Pancreas (tissue), 10 donors: ENCODE results near the gene MAP3K7. TPM values are rescaled to one million over a fixed set of nuclear protein-coding genes. Genes with fewer than 3 reads are reported as not detected.
A peak's percentile ranks its signal among the peaks of the same experiment; 100 is the strongest.

Source experiments
- ATAC-seq, 4 donors: fragments of 200-7000 bp; cut with Tn5 transposase; one replicate each; pipeline versions ENCODE4 v1.8.0 to v1.9.1; 2020; ENCODE audit warnings: mild to moderate bottlenecking in 4 of 4, moderate library complexity in 4 of 4
- DNase-seq, 6 donors: peaks; one replicate each; pipeline ENCODE4 v3.0.0-alpha.2; 2020
- FAIRE-seq: peaks from 2 replicates; lab custom pipeline; 2012; peaks lifted over from hg19 to GRCh38; lab: Jason Lieb, UNC
- H3K27ac ChIP-seq, 4 donors: fragments of 200-600 bp; sonication (generic); 1 replicate in 3 of 4; 2 replicates in 1 of 4; pipeline versions ENCODE4 v1.5.0 to v1.8.0; 2020
- H3K27me3 ChIP-seq, 4 donors: fragments of 200-600 bp; one replicate each; pipeline ENCODE4 v1.8.0; 2021
- H3K36me3 ChIP-seq, 3 donors: fragments of 200-600 bp; sonication (generic) in 1 of 3; one replicate each; pipeline versions ENCODE4 v1.5.0 to v1.8.0; 2020 to 2021
- H3K4me1 ChIP-seq, 3 donors: fragments of 200-600 bp; one replicate each; pipeline ENCODE4 v1.8.0; 2021
- H3K4me3 ChIP-seq, 4 donors: fragments of 200-600 bp; sonication (generic) in 2 of 4; one replicate each; pipeline versions ENCODE4 v1.5.0 to v1.8.0; 2020 to 2021
- H3K9me3 ChIP-seq, 4 donors: fragments of 200-600 bp; one replicate each; pipeline ENCODE4 v1.8.0; 2021
- WGBS, 2 donors: extraction: QIAGEN DNeasy Blood & Tissue Kit; methylation state at CpG; one replicate each; pipeline ENCODE4 v1.1.7; 2013; 5-methylcytosine and 5-hydroxymethylcytosine counted together
- intact Hi-C, 3 donors: fragments of 100-400 bp; cut with DNase I; formaldehyde crosslinking; loops; one replicate each; pipeline versions ENCODE4 v1.11.1 to v1.14.2; 2022
- polyA plus RNA-seq, 2 donors: library from polyadenylated mRNA; stranded (reverse); fragments of 200-250 nt; gene quantifications; one replicate each; pipeline ENCODE4 v1.2.3, GENCODE V29; 2013
- total RNA-seq, 6 donors: library from RNA; stranded (reverse); fragmentation: NEBNext Ultra II Directional in 4 of 6; extraction: Animal tissue kit (Norgen Biotek cat#: 25700) in 4 of 6; gene quantifications; one replicate each; pipeline versions ENCODE4 v1.2.1 to v1.2.4, GENCODE V29; 2021 to 2023
- TF ChIP-seq, protein P1 (sequence below), 4 donors: fragments of 200-600 bp; sonication (generic) in 3 of 4; IDR thresholded peaks; one replicate each; pipeline versions ENCODE4 v1.5.0 to v1.8.0; 2021; ENCODE audit warnings: antibody characterized with exemption in 4 of 4
- donor health status: healthy with polysubstance abuse.
- donor health status: DM: no; HTN: no; CAD: no; lungs with moderate emphysema.
- donor health status: DM: no; HTN: no; CAD: no.
- donor health status: control.
- donor health status: control.
- donor health status: Bipolar disorder and iron deficiency.
- donor health status: DM: yes; HTN: yes; CAD: no.
- donor health status: DM: no; HTN: no; CAD: no.
- donor health status: DM: no; HTN: no; CAD: no.
- donor health status: DM: yes; HTN: yes; CAD: no.

Gene MAP3K7
- total and polyA plus RNA-seq, 8 donors = 4.9 to 13.2 (median 7.4) TPM

DNA sequence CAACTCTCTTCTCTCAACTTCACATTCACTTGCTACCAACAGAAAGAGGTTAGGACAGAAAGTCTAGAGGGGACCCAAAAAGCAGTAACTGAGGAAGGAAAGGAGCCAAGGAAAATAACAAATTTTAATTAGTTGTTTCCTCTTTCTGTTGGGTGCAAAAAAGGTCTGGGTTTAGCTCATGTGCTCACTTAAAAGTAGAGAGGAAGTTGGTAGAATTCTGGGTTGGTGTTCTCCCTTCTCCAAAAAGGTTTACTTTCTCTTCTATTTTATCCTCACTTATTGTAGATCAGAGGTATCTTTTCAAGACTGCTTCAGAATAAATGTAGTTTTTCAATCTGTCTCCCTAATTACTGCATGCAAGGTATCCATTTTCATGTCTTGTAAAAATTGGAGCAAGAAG lies 42.8 kb downstream of the MAP3K7 start:
- peaks cover 0 to under 1% (median 0%) of the 10 kb centered on the region in 3 donors for H3K4me1 ChIP-seq
- no peak overlapping the region for H3K4me3 ChIP-seq
- FAIRE-seq = no peak
- no peaks in the 10 kb centered on the region for H3K27me3 ChIP-seq
- no peaks in the 10 kb centered on the region for H3K9me3 ChIP-seq
- TF ChIP-seq, protein P1, sequence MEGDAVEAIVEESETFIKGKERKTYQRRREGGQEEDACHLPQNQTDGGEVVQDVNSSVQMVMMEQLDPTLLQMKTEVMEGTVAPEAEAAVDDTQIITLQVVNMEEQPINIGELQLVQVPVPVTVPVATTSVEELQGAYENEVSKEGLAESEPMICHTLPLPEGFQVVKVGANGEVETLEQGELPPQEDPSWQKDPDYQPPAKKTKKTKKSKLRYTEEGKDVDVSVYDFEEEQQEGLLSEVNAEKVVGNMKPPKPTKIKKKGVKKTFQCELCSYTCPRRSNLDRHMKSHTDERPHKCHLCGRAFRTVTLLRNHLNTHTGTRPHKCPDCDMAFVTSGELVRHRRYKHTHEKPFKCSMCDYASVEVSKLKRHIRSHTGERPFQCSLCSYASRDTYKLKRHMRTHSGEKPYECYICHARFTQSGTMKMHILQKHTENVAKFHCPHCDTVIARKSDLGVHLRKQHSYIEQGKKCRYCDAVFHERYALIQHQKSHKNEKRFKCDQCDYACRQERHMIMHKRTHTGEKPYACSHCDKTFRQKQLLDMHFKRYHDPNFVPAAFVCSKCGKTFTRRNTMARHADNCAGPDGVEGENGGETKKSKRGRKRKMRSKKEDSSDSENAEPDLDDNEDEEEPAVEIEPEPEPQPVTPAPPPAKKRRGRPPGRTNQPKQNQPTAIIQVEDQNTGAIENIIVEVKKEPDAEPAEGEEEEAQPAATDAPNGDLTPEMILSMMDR (IDR thresholded peaks at IDR 0.05) = no peak
- DNase-seq = no peak
- peaks cover 0 to 18% (median 6%) of the 10 kb centered on the region in 3 donors for H3K36me3 ChIP-seq
- no peak for ATAC-seq
- H3K27ac ChIP-seq = no peak overlapping the region
- intact Hi-C loops = no loop called here

- no peak for DNase-seq
- intact Hi-C loops = no loop called here
- no peak overlapping the region for H3K27ac ChIP-seq
- 89 to 91% methylated on average over 3 of the region's 3 CpGs for WGBS, 2 donors
- ATAC-seq = no peak
- no peaks in the 10 kb centered on the region for H3K27me3 ChIP-seq
- TF ChIP-seq, protein P1 (IDR thresholded peaks at IDR 0.05) = no peak
- H3K9me3 ChIP-seq = no peaks in the 10 kb centered on the region
- H3K36me3 ChIP-seq = peaks cover 0 to 9% (median 3%) of the 10 kb centered on the region in 3 donors
- H3K4me1 ChIP-seq = peaks cover 0 to 7% (median 0%) of the 10 kb centered on the region in 3 donors
- no peak for FAIRE-seq
- no peak overlapping the region for H3K4me3 ChIP-seq
Measured at GRCh38 chr6:90541221-90541620, 45.7 kb downstream of the MAP3K7 start.

DNA sequence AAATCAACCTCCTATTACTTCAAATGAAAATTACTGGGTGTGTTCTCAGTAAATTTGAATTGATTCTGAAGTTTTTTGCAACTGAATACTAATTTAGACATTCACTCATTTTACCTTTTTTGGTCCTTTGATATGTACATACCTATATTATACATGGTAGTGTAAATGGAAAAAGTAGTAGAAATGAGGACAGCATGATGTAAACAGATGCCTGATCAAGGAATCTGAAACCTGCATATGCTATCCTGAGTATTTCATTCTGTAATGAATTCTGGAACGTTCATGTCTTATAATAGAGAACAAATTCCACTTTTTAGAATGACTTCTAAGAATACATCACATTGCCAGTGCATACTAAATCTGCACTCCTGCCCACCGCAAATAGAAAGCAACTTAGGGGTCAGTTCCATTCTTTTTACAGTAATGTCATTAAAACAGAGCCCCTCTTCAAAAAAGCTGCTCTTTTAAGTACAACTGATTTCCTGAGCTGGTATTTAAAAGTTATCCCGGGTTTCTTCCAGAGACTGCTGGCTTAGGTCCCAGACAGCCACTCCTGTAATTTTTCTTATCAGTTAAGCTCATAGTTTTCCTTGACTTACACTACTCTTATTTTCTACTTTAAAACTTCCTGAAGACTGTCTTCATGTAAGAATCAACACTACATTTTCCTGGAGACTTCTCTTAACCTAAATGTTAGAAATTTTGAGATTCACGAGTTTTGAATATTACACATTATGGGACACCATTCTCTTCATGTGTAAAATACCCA lies 48.4 kb downstream of the MAP3K7 start:
- no peak overlapping the region for H3K4me3 ChIP-seq
- peaks cover 0 to 15% (median 0%) of the 10 kb centered on the region in 3 donors for H3K36me3 ChIP-seq
- H3K9me3 ChIP-seq = no peaks in the 10 kb centered on the region
- H3K27me3 ChIP-seq = no peaks in the 10 kb centered on the region
- H3K27ac ChIP-seq = no peak overlapping the region
- ATAC-seq = peak in 2 of 4 donors; percentile 43 to 52
- no peak for DNase-seq
- TF ChIP-seq, protein P1 (IDR thresholded peaks at IDR 0.05) = no peak
- 53 to 55% methylated on average over 4 of the region's 4 CpGs for WGBS, 2 donors
- peak; percentile 5 for FAIRE-seq
- peaks cover 0 to 7% (median 0%) of the 10 kb centered on the region in 3 donors for H3K4me1 ChIP-seq
- intact Hi-C loops = no loop called here

GRCh38 chr6:90537723-90538258 lies 49.1 kb downstream of the MAP3K7 start:
- H3K36me3 ChIP-seq = peaks cover 0 to 15% (median 0%) of the 10 kb centered on the region in 3 donors
- no peak overlapping the region for H3K4me3 ChIP-seq
- FAIRE-seq = peak; percentile 49
- no peaks in the 10 kb centered on the region for H3K27me3 ChIP-seq
- peak in 2 of 4 donors; percentile 37 to 61 for ATAC-seq
- 88 to 91% methylated on average over 3 of the region's 3 CpGs for WGBS, 2 donors
- H3K27ac ChIP-seq = no peak overlapping the region
- H3K9me3 ChIP-seq = no peaks in the 10 kb centered on the region
- intact Hi-C loops = no loop called here
- H3K4me1 ChIP-seq = peaks cover 0 to 7% (median 0%) of the 10 kb centered on the region in 3 donors
- TF ChIP-seq, protein P1 (IDR thresholded peaks at IDR 0.05) = no peak
- DNase-seq = no peak

DNA sequence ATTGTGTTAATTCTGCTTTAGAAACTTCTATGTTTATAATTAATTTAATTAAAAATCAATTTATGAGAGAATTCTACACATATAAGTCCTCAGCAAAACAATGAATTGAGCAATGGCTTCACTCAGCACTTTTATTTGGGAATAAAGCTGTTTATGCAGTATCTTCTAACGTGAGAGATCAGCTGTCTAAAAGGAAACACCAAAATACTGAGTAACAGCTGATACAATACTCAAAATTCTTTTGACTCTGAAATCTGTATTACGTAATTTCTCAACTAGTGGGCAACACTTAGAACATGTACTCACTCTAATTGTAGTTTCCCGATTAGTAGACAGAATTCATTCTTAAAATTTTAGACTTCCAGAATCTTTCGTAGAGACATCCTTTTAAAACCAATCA lies 49.8 kb downstream of the MAP3K7 start:
- FAIRE-seq = no peak
- H3K9me3 ChIP-seq = no peaks in the 10 kb centered on the region
- H3K4me3 ChIP-seq = no peak overlapping the region
- TF ChIP-seq, protein P1 (IDR thresholded peaks at IDR 0.05) = no peak
- no peaks in the 10 kb centered on the region for H3K27me3 ChIP-seq
- no peak overlapping the region for H3K27ac ChIP-seq
- 84 to 89% methylated on average over 4 of the region's 4 CpGs for WGBS, 2 donors
- H3K4me1 ChIP-seq = peaks cover 0 to 7% (median 0%) of the 10 kb centered on the region in 3 donors
- intact Hi-C loops = no loop called here
- H3K36me3 ChIP-seq = peaks cover 0 to 15% (median 0%) of the 10 kb centered on the region in 3 donors
- DNase-seq = no peak
- ATAC-seq = no peak
